ENCODE data around the gene DSP. TPM values are rescaled to one million over a fixed set of nuclear protein-coding genes. Genes with fewer than 3 reads are reported as not detected.

Gene DSP
- total RNA-seq, 1 donor from 2014 or later = 7.2 TPM

DNA sequence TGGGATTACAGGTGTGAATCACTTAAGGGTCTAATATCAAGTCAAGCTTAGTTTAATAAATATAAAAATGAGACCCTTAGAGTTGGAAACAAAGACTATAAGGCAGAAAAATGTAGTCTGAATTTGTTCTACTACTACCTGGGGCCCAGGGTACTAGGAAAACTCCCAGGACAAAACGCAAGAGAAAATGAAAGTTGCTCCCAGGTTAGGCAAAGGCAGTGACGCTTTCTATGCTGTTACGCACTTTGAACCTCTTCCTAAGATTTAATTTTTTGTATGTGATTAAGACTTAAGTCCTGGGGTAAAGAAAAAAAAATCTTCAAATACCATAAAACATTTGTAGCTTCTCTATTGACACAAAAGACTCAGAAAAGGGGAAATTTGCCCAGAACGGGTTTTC lies 17.3 kb downstream of the DSP start:
- intact Hi-C loops (cut with DNase I) = no loop called here
- Histone ChIP-seq H3K27me3 (no peaks in the 10 kb centered on the region), H3K4me1 (no peaks in the 10 kb centered on the region), H3K4me3 (no peak overlapping the region), H3K9me3 (no peaks in the 10 kb centered on the region), H3K36me3 (no peaks in the 10 kb centered on the region), H3K27ac (no peak overlapping the region)
- no peak for DNase-seq (ENCODE audit: low spot score in 2 of 2)
- TF ChIP-seq, protein P1, sequence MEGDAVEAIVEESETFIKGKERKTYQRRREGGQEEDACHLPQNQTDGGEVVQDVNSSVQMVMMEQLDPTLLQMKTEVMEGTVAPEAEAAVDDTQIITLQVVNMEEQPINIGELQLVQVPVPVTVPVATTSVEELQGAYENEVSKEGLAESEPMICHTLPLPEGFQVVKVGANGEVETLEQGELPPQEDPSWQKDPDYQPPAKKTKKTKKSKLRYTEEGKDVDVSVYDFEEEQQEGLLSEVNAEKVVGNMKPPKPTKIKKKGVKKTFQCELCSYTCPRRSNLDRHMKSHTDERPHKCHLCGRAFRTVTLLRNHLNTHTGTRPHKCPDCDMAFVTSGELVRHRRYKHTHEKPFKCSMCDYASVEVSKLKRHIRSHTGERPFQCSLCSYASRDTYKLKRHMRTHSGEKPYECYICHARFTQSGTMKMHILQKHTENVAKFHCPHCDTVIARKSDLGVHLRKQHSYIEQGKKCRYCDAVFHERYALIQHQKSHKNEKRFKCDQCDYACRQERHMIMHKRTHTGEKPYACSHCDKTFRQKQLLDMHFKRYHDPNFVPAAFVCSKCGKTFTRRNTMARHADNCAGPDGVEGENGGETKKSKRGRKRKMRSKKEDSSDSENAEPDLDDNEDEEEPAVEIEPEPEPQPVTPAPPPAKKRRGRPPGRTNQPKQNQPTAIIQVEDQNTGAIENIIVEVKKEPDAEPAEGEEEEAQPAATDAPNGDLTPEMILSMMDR (IDR thresholded peaks at IDR 0.05) = no peak

GRCh38 chr6:7559196-7559595 lies 17.7 kb downstream of the DSP start:
- H3K27ac ChIP-seq = no peak overlapping the region
- no peak overlapping the region for H3K4me3 ChIP-seq
- H3K9me3 ChIP-seq = no peaks in the 10 kb centered on the region
- H3K4me1 ChIP-seq = no peaks in the 10 kb centered on the region
- no peak for DNase-seq (ENCODE audit: low spot score in 2 of 2)
- no peaks in the 10 kb centered on the region for H3K36me3 ChIP-seq
- TF ChIP-seq, protein P1 (IDR thresholded peaks at IDR 0.05) = no peak
- H3K27me3 ChIP-seq = no peaks in the 10 kb centered on the region
- intact Hi-C loops (cut with DNase I) = no loop called here

DNA sequence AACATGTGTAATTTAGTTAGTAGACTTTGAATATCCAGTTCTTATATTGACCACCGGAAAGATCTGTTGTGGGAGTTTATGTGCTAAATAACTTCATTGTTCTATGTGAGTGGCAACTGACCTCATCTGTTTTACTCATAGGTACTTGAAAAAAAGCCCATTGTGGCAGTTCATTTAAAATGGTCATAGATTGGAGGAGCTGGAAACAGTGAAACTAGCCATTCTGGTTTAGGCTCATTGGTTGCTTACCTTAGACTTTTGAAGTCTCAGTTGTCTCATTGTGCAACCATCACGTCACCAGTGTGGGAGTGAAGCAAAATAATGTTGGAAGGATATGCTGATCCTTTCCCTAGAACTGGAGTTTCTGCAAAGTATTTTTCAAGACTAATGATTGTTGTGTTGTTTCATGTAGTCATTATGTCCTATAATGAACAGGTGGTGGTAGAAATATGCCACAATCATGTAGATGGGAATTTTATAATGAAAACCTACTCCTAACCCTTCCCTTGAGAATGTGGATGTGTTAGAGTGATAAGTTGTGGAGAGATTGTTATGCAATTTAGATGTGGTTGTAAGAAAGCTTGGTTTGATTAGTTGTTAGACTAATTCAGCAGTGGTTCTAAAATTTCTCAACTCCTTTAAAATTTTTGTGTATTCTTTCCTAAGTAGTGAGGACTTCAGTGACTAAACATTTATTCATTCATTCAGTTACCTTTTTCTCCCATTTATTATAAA lies 18.3 kb downstream of the DSP start:
- TF ChIP-seq, protein P1 (IDR thresholded peaks at IDR 0.05) = no peak
- intact Hi-C loops (cut with DNase I) = no loop called here
- no peaks in the 10 kb centered on the region for H3K27me3 ChIP-seq

GRCh38 chr6:7561153-7561964 lies 19.9 kb downstream of the DSP start:
- Histone ChIP-seq H3K9me3 (no peaks in the 10 kb centered on the region), H3K4me1 (no peaks in the 10 kb centered on the region), H3K27ac (no peak overlapping the region), H3K27me3 (no peaks in the 10 kb centered on the region), H3K36me3 (no peaks in the 10 kb centered on the region), H3K4me3 (no peak overlapping the region)
- intact Hi-C loops (cut with DNase I) = no loop called here
- no peak for DNase-seq (ENCODE audit: low spot score in 2 of 2)
- TF ChIP-seq, protein P1 (IDR thresholded peaks at IDR 0.05) = no peak

More for the DNA sequence above, 18.3 kb downstream of the DSP start:
- Histone ChIP-seq H3K27ac (no peak overlapping the region), H3K4me3 (no peak overlapping the region), H3K4me1 (no peaks in the 10 kb centered on the region), H3K36me3 (no peaks in the 10 kb centered on the region), H3K9me3 (no peaks in the 10 kb centered on the region)
- no peak for DNase-seq (ENCODE audit: low spot score in 2 of 2)

DNA sequence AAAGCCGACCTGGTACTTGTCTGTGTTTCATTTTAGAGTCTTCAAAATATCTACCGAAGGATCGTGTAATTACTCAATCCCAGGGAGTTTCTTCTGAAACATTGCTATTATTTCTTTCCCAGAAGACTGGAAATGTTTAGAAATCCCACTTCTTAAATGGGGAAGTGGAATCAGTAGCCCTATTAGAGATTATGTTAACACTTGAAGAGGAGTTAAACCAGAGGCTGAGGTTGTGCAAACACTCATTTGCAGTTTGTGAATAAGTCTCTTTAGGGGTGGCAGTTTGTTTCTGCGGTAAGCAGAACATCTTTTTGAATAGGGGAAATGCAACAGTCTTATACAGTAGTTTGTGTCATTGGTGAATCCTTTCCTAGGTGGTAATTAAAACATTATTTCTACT lies 21.3 kb downstream of the DSP start:
- Histone ChIP-seq H3K36me3 (no peaks in the 10 kb centered on the region), H3K27me3 (no peaks in the 10 kb centered on the region), H3K4me1 (no peaks in the 10 kb centered on the region), H3K9me3 (no peaks in the 10 kb centered on the region), H3K4me3 (no peak overlapping the region), H3K27ac (no peak overlapping the region)
- TF ChIP-seq, protein P1 (IDR thresholded peaks at IDR 0.05) = no peak
- DNase-seq (ENCODE audit: low spot score in 2 of 2) = no peak
- intact Hi-C loops (cut with DNase I) = no loop called here
